Measurements from ENCODE around the gene SLC8A2. TPM values are rescaled to one million over a fixed set of nuclear protein-coding genes. Genes with fewer than 3 reads are reported as not detected.

SLC8A2 gene
- total RNA-seq, 1 experiment from 2014 or later, result 11.3 TPM

DNA sequence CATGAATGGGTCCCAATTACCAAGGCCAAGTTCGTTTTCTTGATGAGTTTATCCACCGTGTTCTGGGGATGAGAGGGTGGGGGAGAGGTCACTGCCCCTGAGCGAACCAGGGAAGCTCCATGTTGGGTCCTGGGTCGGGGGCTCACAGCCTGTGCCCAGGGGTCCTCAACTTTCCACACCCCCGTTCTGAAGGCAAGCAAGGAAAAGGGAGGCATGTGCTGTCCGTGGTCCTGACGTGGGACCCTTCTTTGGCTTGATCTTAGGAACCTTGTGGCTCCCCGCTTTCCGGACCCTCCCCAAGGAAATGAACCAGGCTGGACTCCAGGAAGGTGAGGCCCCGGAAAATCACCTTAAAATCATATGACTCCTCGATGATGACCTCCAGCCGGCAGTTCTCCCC lies 34.2 kb downstream of the SLC8A2 start:
- Histone ChIP-seq H4K91ac (ENCODE audit: insufficient read length, low read depth, low read length) (no peak overlapping the region), H3K9ac (ENCODE audit: extremely low read depth, insufficient read length, low read length) (no peak overlapping the region), H2BK20ac (ENCODE audit: low read depth, low read length, poor library complexity, severe bottlenecking) (no peak overlapping the region), H2BK120ac (ENCODE audit: low read depth, low read length, poor library complexity, severe bottlenecking) (no peak overlapping the region), H4K20me1 (ENCODE audit: control insufficient read depth, insufficient read depth, insufficient read length) (no peaks in the 10 kb centered on the region), H3K4me2 (ENCODE audit: insufficient read depth, insufficient read length, low read length) (no peak overlapping the region), H3K9me3 (ENCODE audit: control insufficient read depth, low read depth, low read length) (no peaks in the 10 kb centered on the region), H3K79me1 (ENCODE audit: insufficient read depth, low read depth, low read length, poor library complexity, severe bottlenecking) (no peaks in the 10 kb centered on the region), H3K79me2 (ENCODE audit: insufficient read depth, low read length) (no peaks in the 10 kb centered on the region), H3K14ac (ENCODE audit: insufficient read depth, low read length) (no peak overlapping the region), H3K23ac (ENCODE audit: insufficient read length, low read depth, low read length) (no peak overlapping the region), H2AK5ac (ENCODE audit: insufficient read length, low read length) (no peak overlapping the region), H3K27ac (ENCODE audit: insufficient read length, low read depth, low read length) (no peak overlapping the region), H3K27me3 (ENCODE audit: insufficient read depth, low read length) (no peaks in the 10 kb centered on the region), H4K8ac (replicated peaks; ENCODE audit: insufficient read length, low read depth, low read length) (no peak overlapping the region), H2BK5ac (ENCODE audit: insufficient read length, low read length) (no peak overlapping the region), H2BK15ac (ENCODE audit: low read depth, low read length) (no peak overlapping the region), H3K23me2 (ENCODE audit: insufficient read length, low read depth, low read length, poor library complexity, severe bottlenecking) (no peaks in the 10 kb centered on the region), H3T11ph (ENCODE audit: low read length) (no peak overlapping the region), H3K18ac (ENCODE audit: insufficient read length, low read depth, low read length) (no peak overlapping the region), H2AFZ (ENCODE audit: low read length) (no peak overlapping the region), H3K4me1 (ENCODE audit: insufficient read depth, low read length) (no peaks in the 10 kb centered on the region), H2BK12ac (ENCODE audit: insufficient read length, low read depth, low read length) (no peak overlapping the region), H3K56ac (ENCODE audit: insufficient read length, low read depth, low read length) (no peak overlapping the region), H4K5ac (ENCODE audit: insufficient read length, low read depth, low read length) (no peak overlapping the region), H3K4ac (ENCODE audit: low read depth, low read length) (no peak overlapping the region)
- no peaks in the 10 kb centered on the region for H3K36me3 Mint-ChIP-seq (ENCODE audit: insufficient read depth in 1 of 3, low read depth in 3 of 3)
- TF ChIP-seq, protein P1, sequence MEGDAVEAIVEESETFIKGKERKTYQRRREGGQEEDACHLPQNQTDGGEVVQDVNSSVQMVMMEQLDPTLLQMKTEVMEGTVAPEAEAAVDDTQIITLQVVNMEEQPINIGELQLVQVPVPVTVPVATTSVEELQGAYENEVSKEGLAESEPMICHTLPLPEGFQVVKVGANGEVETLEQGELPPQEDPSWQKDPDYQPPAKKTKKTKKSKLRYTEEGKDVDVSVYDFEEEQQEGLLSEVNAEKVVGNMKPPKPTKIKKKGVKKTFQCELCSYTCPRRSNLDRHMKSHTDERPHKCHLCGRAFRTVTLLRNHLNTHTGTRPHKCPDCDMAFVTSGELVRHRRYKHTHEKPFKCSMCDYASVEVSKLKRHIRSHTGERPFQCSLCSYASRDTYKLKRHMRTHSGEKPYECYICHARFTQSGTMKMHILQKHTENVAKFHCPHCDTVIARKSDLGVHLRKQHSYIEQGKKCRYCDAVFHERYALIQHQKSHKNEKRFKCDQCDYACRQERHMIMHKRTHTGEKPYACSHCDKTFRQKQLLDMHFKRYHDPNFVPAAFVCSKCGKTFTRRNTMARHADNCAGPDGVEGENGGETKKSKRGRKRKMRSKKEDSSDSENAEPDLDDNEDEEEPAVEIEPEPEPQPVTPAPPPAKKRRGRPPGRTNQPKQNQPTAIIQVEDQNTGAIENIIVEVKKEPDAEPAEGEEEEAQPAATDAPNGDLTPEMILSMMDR (conservative IDR thresholded peaks at IDR 0.05), result no peak
- no CpG with 5 or more reads among the region's 12 CpGs for WGBS (ENCODE audit: extremely low coverage, insufficient read length, low lambda C conversion rate)
- H3K9me3 Mint-ChIP-seq, result no peaks in the 10 kb centered on the region; a peak in 1 of 5 replicates
- no peak for DNase-seq
- H3K4me1 Mint-ChIP-seq, result peaks cover 5 to 13% of the 10 kb centered on the region in 2 experiments
- peaks cover 5% of the 10 kb centered on the region; the same call in 1 of the 2 replicates for H3K27me3 Mint-ChIP-seq (ENCODE audit: low read depth)
- H3K27ac Mint-ChIP-seq, result no peak overlapping the region
- no peak overlapping the region; a peak in 1 of 5 replicates for H3K4me3 Mint-ChIP-seq

Data from H9 (cell line).